Keratinocyte (primary cell): Measurements from ENCODE around the gene PTPDC1. TPM values are rescaled to one million over a fixed set of nuclear protein-coding genes. Genes with fewer than 3 reads are reported as not detected.
A peak's percentile ranks its signal among the peaks of the same experiment; 100 is the strongest.

Experiments
- DNase-seq: peaks from one replicate; pipeline ENCODE4 v3.0.0-alpha.2; 2011; ENCODE audit warnings: low read depth, missing footprints, low spot score
- FAIRE-seq: peaks from 2 replicates; lab custom pipeline; 2011; peaks lifted over from hg19 to GRCh38; lab: Jason Lieb, UNC
- H2AFZ ChIP-seq: 2 replicates; pipeline ENCODE4 v1.6.0; 2012; ENCODE audit warnings: low read length, control low read depth, inconsistent platforms; ENCODE audit not compliant: control insufficient read depth
- H3K27ac ChIP-seq: 2 replicates; pipeline ENCODE4 v1.5.1; 2011; ENCODE audit warnings: low read length; ENCODE audit not compliant: control insufficient read depth, insufficient read depth
- H3K27me3 ChIP-seq: 3 replicates; pipeline ENCODE4 v1.6.0; 2011; ENCODE audit warnings: low read length; ENCODE audit not compliant: control insufficient read depth, insufficient read depth; ENCODE audit errors: extremely low read depth
- H3K36me3 ChIP-seq, 2 experiments: 2 replicates in 1 of 2; 3 replicates in 1 of 2; pipeline ENCODE4 v1.5.1; 2011; ENCODE audit warnings: low read length in 2 of 2, mild to moderate bottlenecking in 1 of 2; ENCODE audit not compliant: control insufficient read depth in 2 of 2, insufficient read depth in 2 of 2; ENCODE audit errors: extremely low read depth in 1 of 2
- H3K4me1 ChIP-seq: 3 replicates; pipeline ENCODE4 v1.5.1; 2011; ENCODE audit warnings: low read length; ENCODE audit not compliant: control insufficient read depth, insufficient read depth; ENCODE audit errors: extremely low read depth
- H3K4me2 ChIP-seq: 3 replicates; pipeline ENCODE4 v1.6.0; 2011; ENCODE audit warnings: low read depth, low read length; ENCODE audit not compliant: control insufficient read depth, insufficient read depth; ENCODE audit errors: extremely low read depth
- H3K4me3 ChIP-seq, 3 experiments: fragments of 200-600 bp in 1 of 3; sonication (generic) in 1 of 3; 2 replicates in 2 of 3; 3 replicates in 1 of 3; pipeline ENCODE4 v1.5.1; 2011 to 2016; ENCODE audit warnings: low read length in 3 of 3, mild to moderate bottlenecking in 3 of 3, control low read depth in 2 of 3, inconsistent platforms in 1 of 3, low read depth in 1 of 3, mixed read lengths in 1 of 3, mixed run types in 1 of 3, moderate library complexity in 1 of 3; ENCODE audit not compliant: control insufficient read depth in 2 of 3, insufficient read depth in 2 of 3; ENCODE audit errors: extremely low read depth in 1 of 3
- H3K79me2 ChIP-seq: 2 replicates; pipeline ENCODE4 v1.6.0; 2012; ENCODE audit warnings: low read length; ENCODE audit not compliant: control insufficient read depth, insufficient read depth
- H3K9ac ChIP-seq: 3 replicates; pipeline ENCODE4 v1.6.0; 2011; ENCODE audit warnings: low read length; ENCODE audit not compliant: control insufficient read depth, insufficient read depth; ENCODE audit errors: extremely low read depth
- H3K9me1 ChIP-seq: 3 replicates; pipeline ENCODE4 v1.6.0; 2011; ENCODE audit warnings: low read length; ENCODE audit not compliant: control insufficient read depth, insufficient read depth; ENCODE audit errors: extremely low read depth
- H3K9me3 ChIP-seq: 2 replicates; pipeline ENCODE4 v1.5.1; 2012; ENCODE audit warnings: low read depth, low read length; ENCODE audit not compliant: control insufficient read depth
- H4K20me1 ChIP-seq: 3 replicates; pipeline ENCODE4 v1.6.0; 2011; ENCODE audit warnings: low read length; ENCODE audit not compliant: control insufficient read depth, insufficient read depth; ENCODE audit errors: extremely low read depth
- CTCF ChIP-seq, 3 experiments: IDR thresholded peaks in 1 of 3; conservative IDR thresholded peaks in 1 of 3; optimal IDR thresholded peaks in 1 of 3; 2 replicates in 2 of 3; 3 replicates in 1 of 3; pipeline versions ENCODE3 to v1.5.1; 2011; ENCODE audit warnings: low read length in 3 of 3, mild to moderate bottlenecking in 3 of 3, moderate library complexity in 2 of 3, control low read depth in 1 of 3, inconsistent platforms in 1 of 3; ENCODE audit not compliant: insufficient read depth in 2 of 3; ENCODE audit errors: extremely low read depth in 1 of 3
- EZH2 ChIP-seq: IDR thresholded peaks from one replicate; pipeline ENCODE4 v1.6.1; 2012; ENCODE audit warnings: inconsistent platforms, mild to moderate bottlenecking, low read length, moderate library complexity
- dilution Hi-C: fragments of 300-500 bp; cut with MboI; formaldehyde crosslinking; loops from one replicate; pipeline ENCODE4 v1.7.0; 2020; ENCODE audit warnings: low sequenced_read_pairs; ENCODE audit not compliant: extremely low pct_ligation_motif_present
- polyA plus RNA-seq, 5 experiments: library from polyadenylated mRNA; depleted of rRNA in 3 of 5; stranded (reverse) in 3 of 5; stranded (forward) in 1 of 5; unstranded in 1 of 5; fragments of >200 nt; gene quantifications; 1 replicate in 1 of 5; 2 replicates in 3 of 5; 3 replicates in 1 of 5; pipeline versions ENCODE4 v1.2.1 to v1.2.3, GENCODE V29; 2011 to 2012; ENCODE audit warnings: missing spikeins in 2 of 5, low read depth in 1 of 5, low replicate concordance in 1 of 5

PTPDC1 gene
- polyA plus RNA-seq, 1 donor (not counting 4 experiments of a cell fraction or from before 2014, with no cell fraction given) = 8.2 TPM

- dilution Hi-C loops = no loop called here
- H4K20me1 ChIP-seq = no peaks in the 10 kb centered on the region
- H3K4me3 ChIP-seq = no peak overlapping the region
- H3K27me3 ChIP-seq = no peaks in the 10 kb centered on the region
- H3K4me1 ChIP-seq = peaks cover 14% of the 10 kb centered on the region
- H3K4me2 ChIP-seq = no peak overlapping the region
- DNase-seq (no peak), FAIRE-seq (no peak)
- no peak overlapping the region for H3K27ac ChIP-seq
- H3K9me3 ChIP-seq = no peaks in the 10 kb centered on the region
- H3K36me3 ChIP-seq = no peaks in the 10 kb centered on the region
- no peak overlapping the region for H2AFZ ChIP-seq
- no peak for TF ChIP-seq EZH2
- no peak for TF ChIP-seq CTCF (optimal IDR thresholded peaks at IDR 0.05 in 1 of 3, IDR thresholded peaks at IDR 0.05 in 1 of 3, conservative IDR thresholded peaks at IDR 0.05 in 1 of 3; ENCODE audit: extremely low read depth in 1 of 3, insufficient read depth in 2 of 3, low read length in 3 of 3)
- no peaks in the 10 kb centered on the region for H3K79me2 ChIP-seq
- no peak overlapping the region for H3K9ac ChIP-seq
- no peaks in the 10 kb centered on the region for H3K9me1 ChIP-seq
These were observed 24.3 kb downstream of the PTPDC1 start for GRCh38 chr9:94108584-94108983.

GRCh38 chr9:94110821-94111252 lies 26.6 kb downstream of the PTPDC1 start:
- Histone ChIP-seq H2AFZ (no peak overlapping the region), H3K4me1 (peaks cover 14% of the 10 kb centered on the region), H3K27me3 (no peaks in the 10 kb centered on the region), H3K79me2 (no peaks in the 10 kb centered on the region), H3K4me3 (no peak overlapping the region), H3K36me3 (no peaks in the 10 kb centered on the region), H3K4me2 (peak overlapping the region; percentile 33), H3K9me3 (no peaks in the 10 kb centered on the region), H3K9me1 (no peaks in the 10 kb centered on the region), H4K20me1 (no peaks in the 10 kb centered on the region), H3K27ac (no peak overlapping the region), H3K9ac (no peak overlapping the region)
- no peak for DNase-seq
- dilution Hi-C loops = no loop called here
- TF ChIP-seq EZH2 (no peak), CTCF (optimal IDR thresholded peaks at IDR 0.05 in 1 of 3, IDR thresholded peaks at IDR 0.05 in 1 of 3, conservative IDR thresholded peaks at IDR 0.05 in 1 of 3; ENCODE audit: extremely low read depth in 1 of 3, insufficient read depth in 2 of 3, low read length in 3 of 3) (no peak)
- peak; percentile 5 for FAIRE-seq
